Measurements from ENCODE around the gene RAD51B. TPM values are rescaled to one million over a fixed set of nuclear protein-coding genes. Genes with fewer than 3 reads are reported as not detected.

The RAD51B gene
- total RNA-seq, 4 donors from 2014 or later: 14.0 to 16.4 (median 14.8) TPM

- no peaks in the 10 kb centered on the region for H3K36me3 ChIP-seq
- H3K9me3 ChIP-seq: no peaks in the 10 kb centered on the region
- H3K4me1 ChIP-seq: peaks cover 0 to 3% of the 10 kb centered on the region in 2 donors
- no peak for TF ChIP-seq CTCF (IDR thresholded peaks at IDR 0.05)
- TF ChIP-seq POLR2A (IDR thresholded peaks at IDR 0.05): no peak
- no peak overlapping the region for H3K27ac ChIP-seq
- H3K4me3 ChIP-seq (replicated peaks in 1 of 3): no peak overlapping the region
- intact Hi-C loops (cut with DNase I): no loop called here
- WGBS, 2 donors: 97 to 98% methylated on average over 4 of the region's 4 CpGs
- no peaks in the 10 kb centered on the region for H3K27me3 ChIP-seq
- no peak for DNase-seq
These were observed 176.7 kb downstream of the RAD51B start for GRCh38 chr14:67996235-67996634.

GRCh38 chr14:67998834-67999233, 179.3 kb downstream of the RAD51B start:
- Histone ChIP-seq H3K9me3 (no peaks in the 10 kb centered on the region), H3K27me3 (no peaks in the 10 kb centered on the region), H3K4me3 (replicated peaks in 1 of 3) (no peak overlapping the region), H3K4me1 (peaks cover 0 to 3% of the 10 kb centered on the region in 2 donors), H3K36me3 (no peaks in the 10 kb centered on the region), H3K27ac (no peak overlapping the region)
- 94 to 95% methylated on average over 1 of the region's 1 CpG for WGBS, 2 donors
- no peak for DNase-seq
- TF ChIP-seq POLR2A (IDR thresholded peaks at IDR 0.05) (no peak), CTCF (IDR thresholded peaks at IDR 0.05) (no peak)
- intact Hi-C loops (cut with DNase I): no loop called here

GRCh38 chr14:67999290-67999689, 179.7 kb downstream of the RAD51B start:
- Histone ChIP-seq H3K36me3 (no peaks in the 10 kb centered on the region), H3K4me1 (peaks cover 0 to 3% of the 10 kb centered on the region in 2 donors), H3K27me3 (no peaks in the 10 kb centered on the region), H3K27ac (no peak overlapping the region), H3K9me3 (no peaks in the 10 kb centered on the region), H3K4me3 (replicated peaks in 1 of 3) (no peak overlapping the region)
- 0 to 93% methylated on average over 1 of the region's 1 CpG for WGBS, 2 donors
- intact Hi-C loops (cut with DNase I): no loop called here
- DNase-seq: no peak
- TF ChIP-seq CTCF (IDR thresholded peaks at IDR 0.05) (no peak), POLR2A (IDR thresholded peaks at IDR 0.05) (no peak)

- no peak for DNase-seq
- Histone ChIP-seq H3K9me3 (no peaks in the 10 kb centered on the region), H3K36me3 (no peaks in the 10 kb centered on the region), H3K27ac (no peak overlapping the region), H3K4me1 (peaks cover 0 to 3% of the 10 kb centered on the region in 2 donors), H3K4me3 (replicated peaks in 1 of 3) (no peak overlapping the region), H3K27me3 (no peaks in the 10 kb centered on the region)
- TF ChIP-seq POLR2A (IDR thresholded peaks at IDR 0.05) (no peak), CTCF (IDR thresholded peaks at IDR 0.05) (no peak)
- 83 to 84% methylated on average over 5 of the region's 5 CpGs for WGBS, 2 donors
- intact Hi-C loops (cut with DNase I): no loop called here
These were observed 180.3 kb downstream of the RAD51B start for GRCh38 chr14:67999705-68000384.

- no peak for DNase-seq
- TF ChIP-seq CTCF (IDR thresholded peaks at IDR 0.05) (no peak), POLR2A (IDR thresholded peaks at IDR 0.05) (no peak)
- Histone ChIP-seq H3K4me1 (peaks cover 0 to 3% of the 10 kb centered on the region in 2 donors), H3K27me3 (no peaks in the 10 kb centered on the region), H3K4me3 (replicated peaks in 1 of 3) (no peak overlapping the region), H3K27ac (no peak overlapping the region), H3K9me3 (no peaks in the 10 kb centered on the region), H3K36me3 (no peaks in the 10 kb centered on the region)
- intact Hi-C loops (cut with DNase I): no loop called here
- WGBS, 2 donors: 73 to 80% methylated on average over 1 of the region's 1 CpG
These were observed 180.9 kb downstream of the RAD51B start for GRCh38 chr14:68000511-68000910.

All from thyroid gland (tissue), 4 donors.